ENCODE results near the gene SLC7A4.

SLC7A4 gene, protein sequence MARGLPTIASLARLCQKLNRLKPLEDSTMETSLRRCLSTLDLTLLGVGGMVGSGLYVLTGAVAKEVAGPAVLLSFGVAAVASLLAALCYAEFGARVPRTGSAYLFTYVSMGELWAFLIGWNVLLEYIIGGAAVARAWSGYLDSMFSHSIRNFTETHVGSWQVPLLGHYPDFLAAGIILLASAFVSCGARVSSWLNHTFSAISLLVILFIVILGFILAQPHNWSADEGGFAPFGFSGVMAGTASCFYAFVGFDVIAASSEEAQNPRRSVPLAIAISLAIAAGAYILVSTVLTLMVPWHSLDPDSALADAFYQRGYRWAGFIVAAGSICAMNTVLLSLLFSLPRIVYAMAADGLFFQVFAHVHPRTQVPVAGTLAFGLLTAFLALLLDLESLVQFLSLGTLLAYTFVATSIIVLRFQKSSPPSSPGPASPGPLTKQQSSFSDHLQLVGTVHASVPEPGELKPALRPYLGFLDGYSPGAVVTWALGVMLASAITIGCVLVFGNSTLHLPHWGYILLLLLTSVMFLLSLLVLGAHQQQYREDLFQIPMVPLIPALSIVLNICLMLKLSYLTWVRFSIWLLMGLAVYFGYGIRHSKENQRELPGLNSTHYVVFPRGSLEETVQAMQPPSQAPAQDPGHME

DNA sequence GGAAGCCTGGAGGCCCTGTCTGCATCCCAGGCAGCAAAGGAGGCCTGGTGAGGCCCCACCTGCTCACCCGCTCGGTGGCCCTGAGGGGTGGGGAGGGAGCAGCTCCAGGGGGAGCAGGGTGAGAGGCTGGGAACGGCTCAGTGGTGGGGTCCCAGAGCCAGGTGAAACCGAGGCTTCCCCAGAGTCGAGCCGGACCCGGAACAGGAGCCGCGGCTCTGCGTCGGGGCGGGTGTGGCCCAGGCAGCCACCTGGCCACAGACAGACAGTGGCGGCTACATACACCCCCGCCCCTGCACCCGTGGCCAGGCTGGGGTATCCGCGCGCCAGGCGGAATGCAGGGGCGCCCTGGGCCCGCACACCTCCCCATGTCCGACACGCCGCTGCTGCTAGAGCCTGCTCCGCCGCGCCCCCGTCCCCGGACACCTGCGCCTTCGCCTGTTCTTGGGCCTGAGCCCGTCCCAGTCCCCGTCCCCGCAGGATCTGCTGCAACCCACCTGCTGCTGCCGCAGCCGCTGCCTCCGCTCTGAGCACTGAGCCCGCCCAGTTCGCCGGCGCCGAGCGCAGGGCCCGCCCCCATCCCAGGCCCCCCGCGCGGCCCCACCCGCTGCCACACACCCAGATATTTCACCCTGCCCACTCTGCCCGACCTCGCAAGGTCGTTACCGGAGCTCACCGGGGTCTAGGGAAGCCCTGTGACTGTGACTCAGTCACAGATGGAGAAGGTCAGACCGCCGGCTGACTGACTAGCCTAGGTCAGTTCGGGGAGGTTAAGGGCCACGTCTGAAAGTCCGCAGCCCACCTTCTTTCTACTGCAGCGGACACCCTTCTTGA, at the start of gene SLC7A4:
TSS of gene SLC7A4 (minus strand) at position 525 of the 831 bp plus-strand sequence. CDS start 749 bp downstream, outside the sequence.
- no peaks in the 10 kb centered on the region for H3K79me2 ChIP-seq (ENCODE audit: low read length)
- H3K27me3 ChIP-seq (replicated peaks; ENCODE audit: insufficient read depth, low read length), result peaks cover 25% of the 10 kb centered on the region
- no peak within 1 kb of the TSS for H3K4me3 ChIP-seq (ENCODE audit: low read length)
- TF ChIP-seq, protein P1, sequence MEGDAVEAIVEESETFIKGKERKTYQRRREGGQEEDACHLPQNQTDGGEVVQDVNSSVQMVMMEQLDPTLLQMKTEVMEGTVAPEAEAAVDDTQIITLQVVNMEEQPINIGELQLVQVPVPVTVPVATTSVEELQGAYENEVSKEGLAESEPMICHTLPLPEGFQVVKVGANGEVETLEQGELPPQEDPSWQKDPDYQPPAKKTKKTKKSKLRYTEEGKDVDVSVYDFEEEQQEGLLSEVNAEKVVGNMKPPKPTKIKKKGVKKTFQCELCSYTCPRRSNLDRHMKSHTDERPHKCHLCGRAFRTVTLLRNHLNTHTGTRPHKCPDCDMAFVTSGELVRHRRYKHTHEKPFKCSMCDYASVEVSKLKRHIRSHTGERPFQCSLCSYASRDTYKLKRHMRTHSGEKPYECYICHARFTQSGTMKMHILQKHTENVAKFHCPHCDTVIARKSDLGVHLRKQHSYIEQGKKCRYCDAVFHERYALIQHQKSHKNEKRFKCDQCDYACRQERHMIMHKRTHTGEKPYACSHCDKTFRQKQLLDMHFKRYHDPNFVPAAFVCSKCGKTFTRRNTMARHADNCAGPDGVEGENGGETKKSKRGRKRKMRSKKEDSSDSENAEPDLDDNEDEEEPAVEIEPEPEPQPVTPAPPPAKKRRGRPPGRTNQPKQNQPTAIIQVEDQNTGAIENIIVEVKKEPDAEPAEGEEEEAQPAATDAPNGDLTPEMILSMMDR (IDR thresholded peaks at IDR 0.05; ENCODE audit: low read length), result no peak
- TF ChIP-seq EZH2phosphoT487 (IDR thresholded peaks at IDR 0.05; ENCODE audit: low read length) (no peak), EZH2 (optimal IDR thresholded peaks at IDR 0.05; ENCODE audit: low read depth, low read length) (no peak)
- H3K4me1 ChIP-seq (ENCODE audit: low read length), result no peaks in the 10 kb centered on the region
- H3K27ac ChIP-seq (ENCODE audit: low read length), result no peak within 1 kb of the TSS
- no peak within 1 kb of the TSS for H3K4me2 ChIP-seq (ENCODE audit: low read depth, low read length)
- H3K9ac ChIP-seq (ENCODE audit: low read length), result no peak within 1 kb of the TSS
- no peaks in the 10 kb centered on the region for H3K36me3 ChIP-seq (replicated peaks; ENCODE audit: insufficient read depth, low read length)
- H3K9me2 ChIP-seq (replicated peaks; ENCODE audit: insufficient read depth, low read length), result no peaks in the 10 kb centered on the region
- no peaks in the 10 kb centered on the region for H3F3A ChIP-seq (ENCODE audit: insufficient read depth, low read length)
- DNase-seq, result no peak
- H4K20me1 ChIP-seq (ENCODE audit: insufficient read depth, low read length), result no peaks in the 10 kb centered on the region
- H3K9me3 ChIP-seq (replicated peaks; ENCODE audit: insufficient read depth, low read length), result no peaks in the 10 kb centered on the region
- H2AFZ ChIP-seq (ENCODE audit: low read length), result no peak within 1 kb of the TSS

DNA sequence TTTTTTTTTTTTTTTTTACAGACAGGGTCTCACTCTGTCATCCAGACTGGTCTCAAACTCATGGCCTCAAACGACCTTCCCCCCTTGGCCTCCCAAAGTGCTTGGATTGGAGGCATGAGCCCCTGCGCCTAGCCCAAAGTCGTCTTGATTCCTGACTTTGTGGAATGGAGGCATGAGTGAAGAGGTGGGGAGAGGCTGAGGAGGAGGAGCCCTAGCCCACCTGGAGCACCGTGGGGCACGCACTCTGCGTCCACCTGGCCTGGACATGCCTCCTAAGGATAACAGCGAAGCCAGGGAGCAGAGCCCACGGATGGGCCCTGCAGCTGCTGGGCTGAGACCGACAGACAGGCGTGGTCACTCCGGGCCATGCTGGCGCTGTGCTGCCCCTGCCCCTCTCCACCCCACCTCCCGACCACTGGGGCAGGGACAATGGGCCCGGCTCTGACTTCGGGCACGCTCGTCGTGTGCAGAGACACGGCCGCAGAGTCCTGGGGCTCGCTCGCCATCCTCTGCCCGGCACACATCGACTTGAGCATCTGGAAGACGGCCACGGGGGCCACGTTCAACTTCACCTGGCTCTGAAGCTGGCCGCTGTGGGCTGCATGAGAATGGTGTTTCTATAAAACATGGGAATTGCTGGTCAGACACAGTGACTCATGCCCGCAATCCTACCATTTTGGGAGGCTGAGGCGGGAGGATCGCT, 48.2 kb upstream of the SLC7A4 start:
- Histone ChIP-seq H3K27ac (ENCODE audit: low read length) (no peak overlapping the region), H3K36me3 (replicated peaks; ENCODE audit: insufficient read depth, low read length) (no peaks in the 10 kb centered on the region), H3K4me1 (ENCODE audit: low read length) (no peaks in the 10 kb centered on the region), H3K79me2 (ENCODE audit: low read length) (no peaks in the 10 kb centered on the region), H3K4me3 (ENCODE audit: low read length) (no peak overlapping the region), H3K27me3 (replicated peaks; ENCODE audit: insufficient read depth, low read length) (peaks cover 12% of the 10 kb centered on the region), H3K9me2 (replicated peaks; ENCODE audit: insufficient read depth, low read length) (no peaks in the 10 kb centered on the region), H3K9me3 (replicated peaks; ENCODE audit: insufficient read depth, low read length) (no peaks in the 10 kb centered on the region), H4K20me1 (ENCODE audit: insufficient read depth, low read length) (no peaks in the 10 kb centered on the region), H2AFZ (ENCODE audit: low read length) (no peak overlapping the region), H3K9ac (ENCODE audit: low read length) (no peak overlapping the region), H3K4me2 (ENCODE audit: low read depth, low read length) (no peak overlapping the region), H3F3A (ENCODE audit: insufficient read depth, low read length) (no peaks in the 10 kb centered on the region)
- no peak for DNase-seq
- TF ChIP-seq, protein P1 (IDR thresholded peaks at IDR 0.05; ENCODE audit: low read length), result no peak
- no peak for TF ChIP-seq EZH2phosphoT487 (IDR thresholded peaks at IDR 0.05; ENCODE audit: low read length)
- no peak for TF ChIP-seq EZH2 (optimal IDR thresholded peaks at IDR 0.05; ENCODE audit: low read depth, low read length)

DNA sequence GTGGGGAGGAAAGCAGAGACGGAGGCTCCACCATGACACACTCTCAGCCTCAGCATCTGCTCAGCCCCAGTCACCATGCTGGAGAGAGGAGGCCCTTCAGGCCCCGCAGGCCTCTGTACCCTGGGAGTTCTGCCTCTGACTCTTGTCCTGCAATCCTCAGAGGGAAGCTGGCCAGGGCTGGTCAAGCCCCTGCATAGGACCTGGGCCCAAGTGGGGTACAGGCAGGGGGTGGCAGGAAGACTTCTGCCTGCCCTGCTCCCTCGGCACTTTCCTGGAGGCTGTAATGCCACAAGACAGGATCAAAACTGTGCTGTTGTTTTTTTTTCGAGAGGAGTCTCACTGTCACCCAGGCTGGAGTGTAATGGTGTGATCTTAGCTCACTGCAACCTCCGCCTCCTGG, 47.1 kb upstream of the SLC7A4 start:
- H3K27ac ChIP-seq (ENCODE audit: low read length), result no peak overlapping the region
- no peaks in the 10 kb centered on the region for H3K4me1 ChIP-seq (ENCODE audit: low read length)
- H3K9me2 ChIP-seq (replicated peaks; ENCODE audit: insufficient read depth, low read length), result no peaks in the 10 kb centered on the region
- DNase-seq, result no peak
- no peak overlapping the region for H3K9ac ChIP-seq (ENCODE audit: low read length)
- TF ChIP-seq, protein P1 (IDR thresholded peaks at IDR 0.05; ENCODE audit: low read length), result no peak
- TF ChIP-seq EZH2phosphoT487 (IDR thresholded peaks at IDR 0.05; ENCODE audit: low read length) (no peak), EZH2 (optimal IDR thresholded peaks at IDR 0.05; ENCODE audit: low read depth, low read length) (no peak)
- H3K79me2 ChIP-seq (ENCODE audit: low read length), result no peaks in the 10 kb centered on the region
- H3F3A ChIP-seq (ENCODE audit: insufficient read depth, low read length), result no peaks in the 10 kb centered on the region
- H3K36me3 ChIP-seq (replicated peaks; ENCODE audit: insufficient read depth, low read length), result no peaks in the 10 kb centered on the region
- no peak overlapping the region for H3K4me3 ChIP-seq (ENCODE audit: low read length)
- H3K4me2 ChIP-seq (ENCODE audit: low read depth, low read length), result no peak overlapping the region
- peaks cover 12% of the 10 kb centered on the region for H3K27me3 ChIP-seq (replicated peaks; ENCODE audit: insufficient read depth, low read length)
- H3K9me3 ChIP-seq (replicated peaks; ENCODE audit: insufficient read depth, low read length), result no peaks in the 10 kb centered on the region
- H4K20me1 ChIP-seq (ENCODE audit: insufficient read depth, low read length), result no peaks in the 10 kb centered on the region
- no peak overlapping the region for H2AFZ ChIP-seq (ENCODE audit: low read length)

All from MM.1S (cell line).